HG02981 (cell line): ENCODE results near the gene GCLC.
"Not testable (repeated sequence)": the region's sequence is repeated elsewhere in the genome, so short reads cannot be mapped to it uniquely, and the experiment has no call there.

ENCODE experiments used
- ATAC-seq: cut with Tn5 transposase; IDR thresholded peaks from one replicate; pipeline ENCODE4 v1.9.1; 2021; ENCODE audit warnings: mild to moderate bottlenecking, moderate library complexity; ENCODE audit not compliant: unreplicated experiment

Gene GCLC

DNA sequence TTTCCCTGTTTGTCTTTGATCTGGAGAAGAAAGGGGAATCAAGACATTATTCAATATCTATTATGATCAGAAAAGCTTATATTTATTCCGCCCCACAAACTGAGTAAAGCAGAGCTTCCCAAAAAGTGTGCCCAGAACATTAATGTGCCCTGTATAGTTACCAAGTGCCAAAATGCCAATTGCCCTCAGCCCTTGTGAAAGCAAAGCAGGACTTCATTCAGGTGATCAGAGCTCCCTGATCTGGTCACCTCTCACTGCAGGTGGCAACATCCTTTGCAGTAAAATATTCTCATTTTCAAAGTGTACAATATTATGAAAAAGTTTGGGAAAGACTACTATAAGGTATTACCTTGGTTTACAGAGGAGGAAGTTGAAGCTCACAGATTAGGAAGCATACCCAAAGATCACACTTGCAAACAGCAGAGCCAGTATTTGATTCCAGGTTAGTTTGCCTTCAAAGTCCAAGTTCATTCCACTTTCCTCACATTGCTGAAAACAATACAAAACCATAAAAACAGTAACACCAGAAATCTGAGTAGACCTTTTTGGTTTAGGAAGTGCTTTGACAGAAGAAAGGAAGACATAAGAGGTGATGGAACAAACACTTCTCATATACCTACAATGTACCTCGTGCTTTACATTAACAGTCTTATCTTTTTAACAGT is 19.6 kb upstream of the GCLC start:
- ATAC-seq: no peak

- no peak for ATAC-seq
Observed at GRCh38 chr6:53556986-53557715, 12.2 kb upstream of the GCLC start.

DNA sequence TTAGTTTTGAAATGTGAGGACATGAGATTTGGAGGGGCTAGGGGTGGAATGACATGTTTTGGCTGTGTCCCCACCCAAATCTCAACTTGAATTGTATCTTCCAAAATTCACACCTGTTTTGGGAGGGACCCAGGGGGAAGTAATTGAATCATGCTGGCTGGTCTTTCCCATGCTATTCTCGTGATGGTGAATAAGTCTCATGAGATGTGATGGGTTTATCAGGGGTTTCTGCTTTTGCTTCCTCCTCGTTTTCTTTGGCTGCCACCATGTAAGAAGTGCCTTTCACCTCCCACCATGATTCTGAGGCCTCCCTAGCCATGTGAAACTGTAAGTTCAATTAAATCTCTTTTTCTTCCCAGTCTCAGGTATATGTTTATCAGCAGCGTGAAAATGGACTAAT is 8.7 kb upstream of the GCLC start:
- ATAC-seq: not testable (repeated sequence)

GRCh38 chr6:53551681-53552080 is 6.8 kb upstream of the GCLC start:
- not testable (repeated sequence) for ATAC-seq

DNA sequence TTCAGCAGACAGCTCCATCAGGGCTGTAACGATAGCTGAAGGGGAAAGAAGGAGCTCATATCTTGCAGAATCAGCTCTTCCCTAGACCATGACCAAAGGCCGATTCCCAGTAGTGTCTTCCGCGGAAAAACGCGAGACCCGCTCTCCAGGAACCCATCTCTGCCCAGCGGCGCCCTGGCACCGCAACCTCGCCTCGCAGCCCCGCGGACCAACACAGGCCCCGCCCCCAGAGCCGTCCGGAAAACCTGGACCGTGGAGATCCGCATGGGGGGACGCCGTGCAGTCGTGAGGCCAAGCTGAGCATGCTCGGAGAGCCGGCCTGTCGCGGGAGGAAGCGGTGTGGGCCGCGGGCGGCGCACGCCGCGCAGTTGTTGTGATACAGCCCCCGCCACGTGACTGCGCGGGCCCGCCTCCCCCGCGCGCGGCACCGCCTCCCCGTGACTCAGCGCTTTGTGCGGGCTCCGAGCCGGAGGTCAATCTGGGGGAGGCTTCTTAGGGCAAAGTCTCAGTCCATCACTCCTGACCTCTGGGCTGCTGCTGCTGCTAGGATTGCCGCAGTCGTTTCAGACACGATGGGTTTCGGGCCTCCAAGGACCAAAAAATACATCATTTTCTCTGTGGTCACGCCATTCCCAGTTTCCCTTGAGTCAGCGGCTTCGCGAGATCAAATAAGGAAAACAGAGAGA is 3.1 kb upstream of the GCLC start:
- ATAC-seq: peak; percentile 73

DNA sequence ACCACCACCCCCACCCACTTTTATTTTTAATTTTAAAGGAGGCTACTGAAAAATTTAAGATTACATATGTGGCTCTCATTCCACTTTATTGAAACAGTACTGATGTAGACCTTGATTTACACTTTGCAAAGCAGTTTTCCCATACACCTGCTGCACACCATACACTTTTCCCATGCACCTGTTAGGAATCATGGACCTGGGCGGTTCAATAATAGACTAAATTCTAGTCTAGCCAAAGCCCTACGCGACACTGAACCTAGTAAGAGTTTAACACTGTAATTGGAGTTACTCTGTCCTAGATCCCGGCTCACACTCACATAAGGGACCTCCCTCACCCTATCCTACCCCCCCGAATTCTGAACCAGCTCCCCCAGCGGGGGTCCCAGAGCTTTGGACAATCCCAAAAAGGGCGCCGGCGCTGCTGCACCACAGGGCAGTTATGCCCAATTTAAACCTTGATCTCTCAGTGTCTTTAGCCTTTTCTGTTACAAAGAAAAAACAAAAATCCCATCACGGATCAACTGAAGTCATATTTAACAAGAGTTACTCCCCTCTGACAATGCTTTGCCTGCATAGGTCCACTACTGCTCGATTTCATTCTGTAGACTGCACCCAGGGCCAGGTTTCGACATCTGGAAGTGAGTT is 2.4 kb upstream of the GCLC start:
- peak; percentile 6 for ATAC-seq

GRCh38 chr6:53546281-53546680 is 1.4 kb upstream of the GCLC start:
- ATAC-seq: no peak

- ATAC-seq: no peak
Observed at GRCh38 chr6:53544217-53544469, 758 bp downstream of the GCLC start.

DNA sequence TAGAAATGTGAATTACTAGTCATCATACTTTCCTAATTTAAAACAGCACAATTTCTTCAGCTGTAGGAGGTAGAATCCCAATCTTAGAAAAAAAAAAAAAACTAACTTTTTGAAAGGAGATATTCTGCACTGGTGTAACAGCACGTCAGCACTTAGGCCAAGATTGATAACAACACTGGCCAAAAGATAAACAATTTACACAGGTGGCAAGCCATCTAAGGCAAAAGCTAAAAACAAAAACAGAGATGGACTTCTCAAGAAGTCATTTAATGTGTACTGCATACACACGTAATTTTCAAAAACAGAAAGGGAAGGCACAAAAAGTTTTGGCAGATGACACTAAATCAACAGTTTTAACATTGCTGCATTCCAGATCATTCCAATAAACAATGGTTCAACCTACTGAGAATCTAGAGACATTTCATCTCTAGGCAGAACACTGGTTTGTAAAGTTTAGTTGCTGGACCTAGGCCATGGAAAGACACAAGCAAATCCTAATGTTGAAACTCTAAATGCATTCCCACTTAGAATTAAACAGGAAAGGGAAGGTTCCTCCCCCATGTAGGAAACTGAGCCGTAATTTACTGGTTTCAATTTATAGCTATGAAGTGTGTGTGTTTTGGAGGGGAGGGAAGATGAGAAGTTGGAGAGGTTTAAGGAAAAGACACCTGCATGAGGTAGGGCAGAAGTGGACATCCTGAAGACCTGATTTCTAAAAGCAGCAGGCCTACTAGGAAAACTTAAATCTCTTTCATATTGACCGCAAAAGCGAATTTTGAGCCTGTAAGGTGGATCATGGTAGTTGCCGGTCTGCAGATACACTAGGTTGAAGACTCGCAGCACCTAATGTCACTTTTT is 1.3 kb downstream of the GCLC start:
- no peak for ATAC-seq

DNA sequence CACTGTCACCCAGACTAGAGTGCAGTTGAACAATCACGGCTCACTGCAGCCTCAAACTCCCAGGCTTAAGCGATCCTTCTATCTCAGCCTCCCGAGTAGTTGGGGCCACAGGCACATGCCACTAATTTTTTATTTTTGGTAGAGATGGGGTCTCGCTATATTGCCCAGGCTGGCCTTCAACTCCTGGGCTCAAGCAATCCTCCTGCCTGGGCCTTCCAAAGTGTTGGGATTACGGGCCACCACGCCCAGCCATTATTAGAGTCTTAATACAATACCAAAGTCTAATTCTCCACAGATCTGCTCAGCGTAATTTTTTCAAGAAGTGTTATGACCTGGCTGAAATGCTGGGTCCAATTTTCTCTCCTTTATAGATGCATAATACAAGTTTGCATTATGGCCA is 3.0 kb downstream of the GCLC start:
- ATAC-seq: no peak

DNA sequence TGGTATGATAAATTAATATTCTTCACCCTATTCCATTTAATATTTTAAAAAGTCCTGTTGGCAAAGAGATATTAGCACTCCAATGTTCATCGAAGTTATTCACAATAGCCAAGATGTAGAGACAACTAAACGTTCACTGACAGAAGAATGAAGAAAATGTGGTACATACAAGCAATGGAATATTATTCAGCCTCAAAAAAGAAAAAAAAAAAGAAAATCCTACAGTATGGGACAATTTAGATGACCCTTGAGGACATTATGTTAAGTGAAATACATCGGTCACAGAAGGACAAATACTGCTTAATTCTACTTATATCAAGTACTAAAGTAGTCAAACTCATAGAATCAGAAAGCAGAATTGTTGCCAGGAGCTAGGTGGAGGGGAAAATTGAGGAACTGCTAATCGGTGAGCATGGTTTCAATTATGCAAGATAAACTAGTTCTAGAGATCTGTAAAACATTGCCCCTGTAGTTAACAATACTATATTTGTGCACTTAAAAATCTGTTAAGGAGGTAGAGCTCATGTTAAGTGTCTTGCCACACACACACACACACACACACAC is 4.7 kb downstream of the GCLC start:
- no peak for ATAC-seq

GRCh38 chr6:53539561-53539960 is 5.3 kb downstream of the GCLC start:
- ATAC-seq: no peak

GRCh38 chr6:53536561-53536960 is 8.3 kb downstream of the GCLC start:
- no peak for ATAC-seq

- ATAC-seq: no peak
Observed at GRCh38 chr6:53532942-53533341, 12.0 kb downstream of the GCLC start.

DNA sequence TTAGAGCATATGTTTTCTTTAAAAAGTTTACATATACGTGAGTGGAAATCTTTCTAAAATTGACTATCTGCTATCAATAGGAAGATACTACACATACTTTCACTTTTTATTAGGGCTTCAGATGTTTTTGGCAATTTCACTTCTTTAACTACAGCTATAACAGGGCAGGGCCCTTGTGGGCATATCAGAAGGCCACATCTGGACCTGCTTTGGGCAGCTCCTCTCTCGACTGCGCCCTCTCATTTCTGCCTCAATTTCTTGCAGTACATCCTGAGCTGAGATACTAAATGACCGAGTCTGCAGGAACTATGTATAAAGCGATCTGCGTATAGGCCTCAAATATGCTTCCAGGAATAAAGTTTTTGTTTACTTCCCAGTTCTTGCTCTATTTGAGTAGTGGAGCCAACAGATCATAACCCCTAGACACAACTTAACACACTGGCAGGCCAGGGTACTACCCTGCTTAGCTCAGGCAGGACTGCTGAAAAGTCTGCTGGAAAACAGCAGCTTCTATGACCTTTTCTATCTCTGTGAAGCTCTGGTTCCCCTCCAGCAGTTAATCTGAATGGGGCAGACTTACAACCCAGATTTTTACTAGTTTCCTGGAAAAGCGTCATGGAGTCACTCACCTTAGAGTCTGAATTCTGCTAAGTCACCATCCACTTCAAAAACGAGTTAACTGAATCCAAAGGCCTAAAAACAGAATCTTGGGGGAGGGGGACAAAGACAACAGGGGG is 12.7 kb downstream of the GCLC start:
- ATAC-seq: no peak

DNA sequence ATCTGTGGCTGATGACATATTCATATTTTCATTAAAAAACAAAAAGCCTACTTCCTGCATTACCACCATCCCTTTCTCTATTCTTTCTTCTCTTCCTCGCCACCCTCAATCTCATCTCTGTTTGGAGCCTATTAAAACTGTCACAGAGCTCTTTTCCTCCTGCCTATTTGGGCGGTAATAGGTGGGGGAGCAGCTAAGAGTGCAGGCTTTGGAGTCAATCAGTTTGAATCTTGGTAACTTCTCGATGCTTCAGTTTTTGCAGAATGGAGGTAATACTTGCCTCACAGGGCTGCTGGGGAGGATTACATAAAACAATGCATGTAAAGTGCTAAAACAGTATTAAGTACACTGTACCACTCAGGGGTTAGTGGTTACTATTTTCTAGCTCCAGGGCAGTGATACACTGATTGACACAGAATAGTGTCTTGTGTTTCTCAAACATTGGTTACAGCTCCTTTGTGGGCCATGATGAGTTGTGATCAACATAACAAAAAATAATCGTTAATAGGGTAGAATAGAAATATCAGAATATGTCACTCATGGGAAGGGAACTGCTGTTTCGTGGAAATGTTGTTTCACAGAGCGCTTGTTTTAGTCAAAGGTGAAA is 14.0 kb downstream of the GCLC start:
- no peak for ATAC-seq

DNA sequence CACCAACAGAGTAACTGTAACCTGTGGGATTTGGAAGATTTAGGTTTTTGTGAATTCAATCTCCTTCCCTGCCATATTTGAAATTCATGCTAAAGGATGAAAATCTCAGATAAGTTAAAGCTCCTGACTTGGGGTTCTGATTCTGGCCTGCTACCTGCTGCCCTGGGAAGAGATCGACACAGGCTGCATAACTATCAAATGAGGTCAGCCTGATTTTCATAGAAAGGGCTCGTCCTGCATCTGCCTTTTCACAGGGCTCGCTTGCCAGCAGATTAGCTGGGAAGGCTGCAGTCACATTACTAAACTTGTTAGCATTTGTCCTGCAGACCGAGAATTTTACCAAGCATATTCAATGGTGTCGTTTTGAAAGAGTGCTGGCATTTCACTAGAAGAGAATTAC is 14.6 kb downstream of the GCLC start:
- ATAC-seq: no peak

- no peak for ATAC-seq
Observed at GRCh38 chr6:53529324-53530036, 15.4 kb downstream of the GCLC start.

GRCh38 chr6:53528107-53528506 is 16.8 kb downstream of the GCLC start:
- ATAC-seq: no peak
